CD4-positive, alpha-beta T cell treated with Interleukin-4 for 4 hours (primary cell): ENCODE results near the gene CAGE1.

ENCODE experiments used
- DNase-seq: peaks from one replicate; pipeline ENCODE4 v3.0.0-alpha.2; 2020

CAGE1 gene

GRCh38 chr6:7389451-7390225 is at the start of gene CAGE1, which contains the start of gene RIOK1:
Gene CAGE1 (minus strand): TSS chr6:7389742. CDS start chr6:7387173, 2,569 bp downstream.
Gene RIOK1 (plus strand): TSS chr6:7389808. CDS start chr6:7390003, 195 bp downstream.
- peak; percentile 94 for DNase-seq

GRCh38 chr6:7439228-7439627 is 49.7 kb upstream of the CAGE1 start:
- DNase-seq: no peak

- DNase-seq: no peak
Measured at GRCh38 chr6:7438011-7438410, 48.5 kb upstream of the CAGE1 start.

- no peak for DNase-seq
Measured at GRCh38 chr6:7434672-7435071, 45.1 kb upstream of the CAGE1 start.

GRCh38 chr6:7433121-7433617 is 43.6 kb upstream of the CAGE1 start:
- no peak for DNase-seq

- DNase-seq: no peak
Measured at GRCh38 chr6:7432391-7433120, 43.0 kb upstream of the CAGE1 start.

- no peak for DNase-seq
Measured at GRCh38 chr6:7431674-7432390, 42.3 kb upstream of the CAGE1 start.

- no peak for DNase-seq
Measured at GRCh38 chr6:7431313-7431673, 41.8 kb upstream of the CAGE1 start.

- DNase-seq: no peak
Measured at GRCh38 chr6:7426447-7427169, 37.1 kb upstream of the CAGE1 start.

- DNase-seq: no peak
Measured at GRCh38 chr6:7425808-7426190, 36.3 kb upstream of the CAGE1 start.

GRCh38 chr6:7424967-7425807 is 35.6 kb upstream of the CAGE1 start:
- DNase-seq: no peak

GRCh38 chr6:7424058-7424457 is 34.5 kb upstream of the CAGE1 start:
- DNase-seq: no peak

GRCh38 chr6:7421066-7421465 is 31.5 kb upstream of the CAGE1 start:
- DNase-seq: no peak

GRCh38 chr6:7419065-7419464 is 29.5 kb upstream of the CAGE1 start:
- no peak for DNase-seq

- no peak for DNase-seq
Measured at GRCh38 chr6:7418238-7418905, 28.8 kb upstream of the CAGE1 start.

GRCh38 chr6:7417684-7418083 is 28.1 kb upstream of the CAGE1 start:
- no peak for DNase-seq

- DNase-seq: no peak
Measured at GRCh38 chr6:7414811-7415210, 25.3 kb upstream of the CAGE1 start.

GRCh38 chr6:7413151-7413823 is 23.7 kb upstream of the CAGE1 start:
- no peak for DNase-seq

GRCh38 chr6:7411328-7411727 is 21.8 kb upstream of the CAGE1 start:
- no peak for DNase-seq

GRCh38 chr6:7410851-7411250 is 21.3 kb upstream of the CAGE1 start:
- no peak for DNase-seq

- DNase-seq: no peak
Measured at GRCh38 chr6:7409740-7410139, 20.2 kb upstream of the CAGE1 start.
